Raji (cell line): ENCODE data around the gene YWHAH.

Experiments
- POLR2A ChIP-seq: IDR thresholded peaks from 2 replicates; pipeline ENCODE4 v1.6.1; 2011; ENCODE audit warnings: low read depth, low read length, control low read depth; ENCODE audit not compliant: insufficient read depth

YWHAH gene

GRCh38 chr22:31943978-31944699 lies at the start of gene YWHAH:
YWHAH (plus strand) TSS chr22:31944535; CDS start chr22:31944734, 199 bp downstream.
- peak; percentile 91 for TF ChIP-seq POLR2A

DNA sequence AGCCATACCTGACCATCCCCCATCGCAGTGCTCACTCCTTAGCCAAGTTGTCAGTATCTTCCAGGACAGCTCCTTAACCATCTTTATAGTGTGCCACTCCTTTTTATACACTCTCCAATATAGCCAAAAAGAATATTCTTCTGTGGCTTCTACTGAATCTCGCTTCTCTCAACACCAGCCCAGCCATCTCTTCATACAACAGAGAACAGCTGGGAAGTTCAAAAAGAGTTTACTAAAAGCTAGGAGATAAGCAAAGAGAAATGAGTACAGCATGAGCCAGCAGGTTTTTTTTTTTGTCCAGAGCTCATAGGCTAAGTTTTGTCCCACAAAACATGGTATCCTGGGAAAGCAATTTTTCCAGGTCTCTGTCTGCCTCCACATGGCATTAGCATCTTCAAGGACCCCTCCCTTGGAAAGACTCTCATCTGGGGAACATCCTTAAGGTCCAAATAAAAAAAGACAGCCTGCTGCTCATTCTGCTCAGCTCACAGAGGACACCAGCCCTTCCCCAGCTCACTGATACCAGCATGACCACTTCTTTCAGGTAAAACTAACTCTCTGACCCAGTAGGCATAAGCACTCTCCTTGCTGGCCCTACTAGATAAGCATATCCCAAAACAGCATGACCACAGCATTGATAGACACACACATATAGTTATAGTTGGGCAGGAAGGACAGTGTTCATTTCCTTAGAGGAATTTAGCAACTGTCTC lies 48.8 kb upstream of the YWHAH start:
- TF ChIP-seq POLR2A: no peak

DNA sequence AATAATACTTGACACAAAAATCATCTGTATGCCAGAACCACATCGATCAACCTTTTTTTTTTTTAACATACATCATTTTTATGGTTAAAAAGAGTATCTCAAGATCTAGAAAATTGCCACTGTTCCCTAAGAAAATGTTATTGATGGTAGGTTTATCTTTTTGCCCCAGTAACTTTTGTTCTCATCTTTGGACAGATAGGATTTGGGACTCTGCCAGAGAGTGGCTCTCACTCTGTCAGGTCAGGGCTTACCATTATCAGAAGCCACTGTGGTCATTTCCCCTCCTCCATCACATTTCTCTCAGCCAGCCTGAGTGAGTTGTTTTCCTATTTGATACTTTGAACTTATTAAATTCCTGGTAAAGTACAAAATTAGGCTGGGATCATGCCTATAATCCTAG lies 47.9 kb upstream of the YWHAH start:
- TF ChIP-seq POLR2A: no peak

- TF ChIP-seq POLR2A: no peak
These were observed 46.2 kb upstream of the YWHAH start for GRCh38 chr22:31897842-31898805.

GRCh38 chr22:31898926-31899325 lies 45.4 kb upstream of the YWHAH start:
- no peak for TF ChIP-seq POLR2A

GRCh38 chr22:31899669-31900068 lies 44.7 kb upstream of the YWHAH start:
- no peak for TF ChIP-seq POLR2A

DNA sequence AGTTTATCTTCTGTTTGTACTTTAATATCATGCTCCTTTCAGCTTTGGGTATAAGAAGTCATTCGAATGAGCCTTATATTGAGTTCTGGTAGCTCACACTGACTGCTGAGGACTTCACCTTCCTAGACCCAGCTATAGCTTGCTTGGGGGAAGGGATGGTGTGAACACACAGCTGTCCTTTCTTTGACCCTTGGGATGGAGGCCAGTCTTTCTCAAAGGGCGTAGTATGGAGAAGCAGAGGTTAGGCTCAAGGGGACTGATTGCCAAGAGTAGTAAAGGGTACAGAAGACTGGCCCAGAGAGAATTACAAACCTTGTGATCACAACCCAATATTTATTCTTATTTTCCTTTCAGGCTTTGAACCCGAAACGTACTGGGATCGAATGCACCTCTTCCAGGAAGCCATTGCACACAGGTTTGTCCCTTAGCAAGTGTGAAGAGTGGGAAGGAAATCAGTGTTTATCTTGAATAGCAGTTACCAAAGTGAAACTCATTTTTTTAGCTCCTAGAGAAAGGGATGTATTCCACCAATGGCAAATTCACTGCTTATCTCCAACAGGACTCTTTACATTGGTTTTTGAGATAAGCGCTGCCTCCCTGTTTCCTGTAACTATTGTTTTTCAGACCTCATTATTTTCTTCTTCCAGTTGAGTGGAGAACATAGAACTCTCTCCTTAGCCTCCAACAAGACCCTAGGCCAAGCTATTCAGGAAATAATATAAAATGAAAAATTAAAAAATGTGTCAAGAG lies 42.8 kb upstream of the YWHAH start:
- no peak for TF ChIP-seq POLR2A

DNA sequence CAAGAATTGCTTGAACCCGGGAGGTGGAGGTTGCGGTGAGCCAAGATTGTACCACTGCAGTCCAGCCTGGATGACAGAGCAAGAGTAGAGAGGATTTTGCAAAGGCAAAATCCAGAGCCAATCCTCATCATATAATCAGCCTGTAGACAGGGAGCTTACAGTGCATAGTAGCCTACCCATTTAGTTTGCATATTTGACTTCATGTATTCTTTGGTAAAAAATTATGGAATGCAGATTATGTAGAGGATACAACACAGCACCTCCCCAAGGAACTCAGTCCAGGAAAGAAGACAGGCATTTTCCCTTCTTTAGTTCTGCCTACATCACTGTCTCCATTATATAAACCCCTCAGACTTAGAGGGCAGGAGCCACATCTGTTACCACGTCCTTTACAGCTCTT lies 39.7 kb upstream of the YWHAH start:
- no peak for TF ChIP-seq POLR2A

DNA sequence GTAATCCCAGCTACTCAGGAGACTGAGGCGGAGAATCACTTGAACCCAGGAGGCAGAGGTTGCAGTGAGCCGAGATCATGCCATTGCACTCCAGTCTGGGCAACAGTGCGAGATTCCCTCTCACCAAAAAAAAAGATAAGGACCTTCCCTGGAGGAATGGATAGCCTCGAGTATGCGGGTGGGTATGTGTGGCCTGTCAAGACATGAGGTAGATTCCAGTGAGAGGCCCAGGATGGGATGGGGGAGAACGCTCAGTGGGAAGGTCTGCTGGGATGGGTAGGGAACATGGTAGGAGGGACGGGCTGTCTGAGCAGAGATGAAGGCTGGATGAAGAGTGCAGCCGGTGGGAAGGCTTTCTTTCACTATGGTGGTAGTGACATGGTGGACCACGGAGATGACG lies 39.0 kb upstream of the YWHAH start:
- TF ChIP-seq POLR2A: no peak

DNA sequence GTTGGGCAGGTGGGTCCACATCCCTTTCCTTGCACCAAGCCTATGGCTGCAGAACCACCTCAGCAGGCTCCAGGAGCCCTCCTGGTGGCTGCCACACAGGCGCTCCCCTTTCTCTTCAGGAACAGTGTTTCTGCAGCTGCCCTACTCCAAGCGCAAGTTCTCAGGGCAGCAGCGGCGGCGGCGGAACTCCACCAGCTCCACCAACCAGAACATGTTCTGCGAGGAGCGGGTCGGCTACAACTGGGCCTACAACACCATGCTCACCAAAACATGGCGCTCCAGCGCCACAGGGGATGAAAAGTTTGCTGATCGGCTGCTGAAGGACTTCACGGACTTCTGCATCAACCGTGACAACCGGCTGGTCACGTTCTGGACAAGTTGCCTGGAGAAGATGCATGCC lies 38.2 kb upstream of the YWHAH start:
- TF ChIP-seq POLR2A: no peak

- no peak for TF ChIP-seq POLR2A
These were observed 37.8 kb upstream of the YWHAH start for GRCh38 chr22:31906569-31906968.

DNA sequence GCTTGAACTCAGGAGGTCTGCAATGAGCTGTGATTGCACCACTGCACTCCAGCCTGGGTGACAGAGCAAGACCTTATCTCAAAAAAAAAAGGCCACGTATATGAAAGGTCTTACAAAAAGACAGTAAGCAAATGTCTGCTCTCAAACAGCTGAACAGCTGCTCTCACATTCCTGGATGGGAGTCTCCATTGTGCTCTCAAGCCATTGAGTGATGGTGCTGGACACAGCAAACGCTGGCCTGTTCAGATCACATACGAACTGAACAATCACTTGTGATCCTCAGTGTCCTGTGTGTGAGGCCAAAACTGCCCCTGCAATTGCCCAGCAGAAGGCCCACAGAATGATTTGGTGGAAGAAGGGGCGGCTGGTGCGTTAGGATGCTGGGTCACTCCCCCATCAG lies 34.4 kb upstream of the YWHAH start:
- TF ChIP-seq POLR2A: no peak

- TF ChIP-seq POLR2A: no peak
These were observed 32.5 kb upstream of the YWHAH start for GRCh38 chr22:31911565-31912406.

DNA sequence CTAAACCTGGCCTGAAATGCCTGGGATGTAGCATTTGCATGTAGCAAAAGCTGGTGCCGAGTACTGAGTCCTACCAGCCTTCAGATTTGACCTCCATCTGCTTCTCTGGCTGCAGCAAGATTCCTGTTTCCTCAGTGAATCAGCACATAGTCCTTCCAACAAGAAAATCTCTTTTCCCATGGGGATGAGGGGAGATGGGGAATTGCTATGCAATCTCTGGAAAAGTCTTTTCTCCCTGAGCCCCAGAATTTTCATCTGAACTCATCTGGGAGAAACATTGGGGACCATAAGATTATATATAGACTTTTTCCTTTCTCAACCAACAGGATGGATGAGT lies 32.0 kb upstream of the YWHAH start:
- TF ChIP-seq POLR2A: no peak

DNA sequence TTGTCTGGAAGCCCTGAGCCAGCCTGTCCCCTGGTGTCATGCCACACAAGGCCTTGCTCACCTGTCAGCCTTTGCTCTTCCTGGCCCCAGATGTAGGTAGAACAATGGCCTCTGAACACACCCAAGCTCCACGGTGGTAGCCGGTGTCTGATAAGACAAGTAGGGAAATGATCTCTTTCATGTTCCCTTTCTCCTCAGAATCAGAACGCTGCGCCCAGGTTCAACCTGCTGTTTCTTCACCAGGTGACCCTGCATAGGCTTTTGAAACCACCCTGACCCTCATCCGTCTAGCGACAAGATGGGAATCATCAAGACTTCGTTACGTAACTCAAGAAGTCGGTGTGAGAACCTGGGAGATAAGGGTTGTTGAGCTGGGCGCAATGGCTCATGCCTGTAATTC lies 28.7 kb upstream of the YWHAH start:
- TF ChIP-seq POLR2A: no peak
